H1 (cell line): ENCODE results near the gene APOBR.

Experiments used
- ATF2 ChIP-seq: IDR thresholded peaks from 2 replicates; pipeline ENCODE4 v1.6.1; 2012; ENCODE audit warnings: low read length, inconsistent platforms
- CTCF ChIP-seq, 3 experiments: IDR thresholded peaks; 1 replicate in 2 of 3; 2 replicates in 1 of 3; pipeline versions ENCODE4 v1.5.1 to v1.6.1; 2011; ENCODE audit warnings: low read length in 3 of 3, mild to moderate bottlenecking in 3 of 3, inconsistent platforms in 2 of 3, low read depth in 1 of 3, moderate library complexity in 1 of 3; ENCODE audit not compliant: insufficient read depth in 1 of 3; ENCODE audit errors: control extremely low read depth in 1 of 3
- EP300 ChIP-seq, 2 experiments: IDR thresholded peaks; 1 replicate in 1 of 2; 2 replicates in 1 of 2; pipeline ENCODE4 v1.6.1; 2011 to 2012; ENCODE audit warnings: low read depth in 2 of 2, low read length in 2 of 2, mild to moderate bottlenecking in 2 of 2, borderline replicate concordance in 1 of 2, inconsistent platforms in 1 of 2, moderate library complexity in 1 of 2
- FOSL1 ChIP-seq: IDR thresholded peaks from 2 replicates; pipeline ENCODE4 v1.6.1; 2011; ENCODE audit warnings: mild to moderate bottlenecking, low read depth, low read length, moderate library complexity; ENCODE audit not compliant: insufficient read depth
- GTF2F1 ChIP-seq: IDR thresholded peaks from 2 replicates; pipeline ENCODE4 v1.6.1; 2012; ENCODE audit warnings: low read depth, low read length, improper control_type of control experiment, borderline replicate concordance
- JUND ChIP-seq: IDR thresholded peaks from 2 replicates; pipeline ENCODE4 v1.6.1; 2011; ENCODE audit warnings: mild to moderate bottlenecking, improper control_type of control experiment, low read length
- MAFK ChIP-seq: IDR thresholded peaks from 2 replicates; pipeline ENCODE4 v1.6.1; 2012; ENCODE audit warnings: low read depth, mild to moderate bottlenecking, improper control_type of control experiment, low read length
- MAX ChIP-seq: IDR thresholded peaks from 2 replicates; pipeline ENCODE4 v1.6.1; 2012; ENCODE audit warnings: inconsistent platforms
- PHF8 ChIP-seq: fragments of 200-600 bp; sonication (generic); conservative IDR thresholded peaks from 2 replicates; pipeline ENCODE4 v1.7.1; 2012; ENCODE audit warnings: low read depth, mild to moderate bottlenecking, inconsistent platforms, low read length, moderate library complexity
- POLR2A ChIP-seq, 2 experiments: IDR thresholded peaks; 1 replicate in 1 of 2; 2 replicates in 1 of 2; pipeline ENCODE4 v1.6.1; 2011; ENCODE audit warnings: low read depth in 2 of 2, low read length in 2 of 2, mild to moderate bottlenecking in 2 of 2; ENCODE audit errors: control extremely low read depth in 1 of 2
- POLR2AphosphoS5 ChIP-seq: IDR thresholded peaks from 2 replicates; pipeline ENCODE4 v1.6.1; 2011; ENCODE audit warnings: low read depth, low read length
- TCF12 ChIP-seq: IDR thresholded peaks from 2 replicates; pipeline ENCODE4 v1.6.1; 2011; ENCODE audit warnings: low read depth, mild to moderate bottlenecking, low read length
- USF2 ChIP-seq: IDR thresholded peaks from 2 replicates; pipeline ENCODE4 v1.6.1; 2011; ENCODE audit warnings: low read length, improper control_type of control experiment

GRCh38 chr16:28542646-28543045 lies 48.2 kb downstream of the APOBR start:
- TF ChIP-seq POLR2A (IDR thresholded peaks at IDR 0.05; ENCODE audit: control extremely low read depth in 1 of 2, low read depth in 2 of 2, low read length in 2 of 2), result no peak
- TF ChIP-seq JUND, result no peak
- TF ChIP-seq CTCF (IDR thresholded peaks at IDR 0.05; ENCODE audit: control extremely low read depth in 1 of 3, insufficient read depth in 1 of 3, low read depth in 1 of 3, low read length in 3 of 3), result no peak
- no peak for TF ChIP-seq FOSL1
- TF ChIP-seq MAX, result no peak
- no peak for TF ChIP-seq POLR2AphosphoS5
- TF ChIP-seq ATF2, result no peak
- no peak for TF ChIP-seq TCF12
- no peak for TF ChIP-seq EP300 (IDR thresholded peaks at IDR 0.05; ENCODE audit: borderline replicate concordance in 1 of 2, low read depth in 2 of 2, low read length in 2 of 2)
- no peak for TF ChIP-seq MAFK
- TF ChIP-seq GTF2F1, result no peak
- no peak for TF ChIP-seq PHF8
- no peak for TF ChIP-seq USF2
